H1 (cell line): ENCODE measurements around the gene CYP2W1. TPM values are rescaled to one million over a fixed set of nuclear protein-coding genes. Genes with fewer than 3 reads are reported as not detected.

ENCODE experiments used
- CTCF ChIA-PET: fragments of 300-600 bp; sonication (Branson Sonifier 250); formaldehyde crosslinking; loops from one replicate; lab custom pipeline; 2021; ENCODE audit not compliant: partially characterized antibody; lab: Charles Lee
- POLR2A ChIA-PET: fragments of 300-600 bp; sonication (Branson Sonifier 250); formaldehyde crosslinking; loops from one replicate; lab custom pipeline; 2021; ENCODE audit warnings: inconsistent platforms; ENCODE audit not compliant: partially characterized antibody; lab: Charles Lee
- DNase-seq, 2 experiments: peaks; one replicate each; pipeline versions ENCODE4 v3.0.0 to v3.0.0-alpha.2; 2010 to 2022; ENCODE audit warnings: low spot score in 2 of 2, low read depth in 1 of 2, mixed read lengths in 1 of 2
- FAIRE-seq: peaks from 2 replicates; lab custom pipeline; 2011; peaks lifted over from hg19 to GRCh38; lab: Jason Lieb, UNC
- H2AFZ ChIP-seq: 2 replicates; pipeline ENCODE4 v1.8.1; 2012; ENCODE audit warnings: low read length, inconsistent platforms
- H2AK5ac ChIP-seq: 2 replicates; pipeline ENCODE4 v1.6.1; 2013; ENCODE audit warnings: low read depth, low read length
- H2BK120ac ChIP-seq: replicated peaks from 2 replicates; pipeline ENCODE3; 2013; ENCODE audit warnings: low read depth, low read length, inconsistent platforms
- H2BK12ac ChIP-seq: 2 replicates; pipeline ENCODE4 v1.6.1; 2013; ENCODE audit warnings: low read depth, low read length
- H2BK15ac ChIP-seq: 2 replicates; pipeline ENCODE4 v1.6.1; 2013; ENCODE audit warnings: low read length
- H2BK20ac ChIP-seq: 2 replicates; pipeline ENCODE4 v1.6.1; 2013; ENCODE audit warnings: low read length
- H2BK5ac ChIP-seq: 2 replicates; pipeline ENCODE4 v1.6.1; 2013; ENCODE audit warnings: low read depth, low read length
- H3K14ac ChIP-seq: 2 replicates; pipeline ENCODE4 v1.6.1; 2013; ENCODE audit warnings: inconsistent platforms; ENCODE audit not compliant: insufficient read length
- H3K18ac ChIP-seq: 2 replicates; pipeline ENCODE4 v1.6.1; 2013; ENCODE audit warnings: low read length; ENCODE audit errors: extremely low read depth
- H3K23ac ChIP-seq: 2 replicates; pipeline ENCODE4 v1.6.1; 2013; ENCODE audit warnings: inconsistent platforms; ENCODE audit not compliant: insufficient read length
- H3K23me2 ChIP-seq: 2 replicates; pipeline ENCODE4 v1.6.1; 2013; ENCODE audit warnings: low read depth, low read length
- H3K27ac ChIP-seq: 2 replicates; pipeline ENCODE4 v1.6.1; 2011; ENCODE audit warnings: low read depth, low read length, inconsistent platforms
- H3K27me3 ChIP-seq, 4 experiments: replicated peaks in 1 of 4; 1 replicate in 1 of 4; 2 replicates in 3 of 4; pipeline versions ENCODE4 v1.6.1 to v1.8.1; 2011 to 2013; ENCODE audit warnings: low read length in 3 of 4, mild to moderate bottlenecking in 3 of 4, inconsistent platforms in 2 of 4, mixed read lengths in 2 of 4, moderate library complexity in 1 of 4; ENCODE audit not compliant: control insufficient read depth in 3 of 4, insufficient read depth in 3 of 4; ENCODE audit errors: extremely low read depth in 1 of 4
- H3K36me3 ChIP-seq, 4 experiments: 2 replicates each; pipeline versions ENCODE4 v1.6.1 to v1.8.1; 2011 to 2013; ENCODE audit warnings: mild to moderate bottlenecking in 4 of 4, low read length in 3 of 4, moderate library complexity in 2 of 4, control low read depth in 1 of 4, inconsistent platforms in 1 of 4; ENCODE audit not compliant: insufficient read depth in 4 of 4, control insufficient read depth in 2 of 4
- H3K4ac ChIP-seq: replicated peaks from 2 replicates; pipeline ENCODE3; 2013; ENCODE audit warnings: low read length, low read depth, mixed read lengths, inconsistent platforms; ENCODE audit not compliant: insufficient read length
- H3K4me1 ChIP-seq, 4 experiments: replicated peaks in 1 of 4; 1 replicate in 1 of 4; 2 replicates in 3 of 4; pipeline versions ENCODE4 v1.6.1 to v1.8.1; 2011 to 2013; ENCODE audit warnings: low read length in 3 of 4, inconsistent platforms in 2 of 4, mixed read lengths in 1 of 4; ENCODE audit not compliant: insufficient read depth in 4 of 4, control insufficient read depth in 3 of 4
- H3K4me2 ChIP-seq, 2 experiments: 2 replicates each; pipeline versions ENCODE4 v1.6.1 to v1.8.1; 2011 to 2013; ENCODE audit warnings: low read depth in 2 of 2, low read length in 2 of 2, control low read depth in 1 of 2, inconsistent platforms in 1 of 2, mild to moderate bottlenecking in 1 of 2; ENCODE audit not compliant: insufficient read depth in 1 of 2
- H3K4me3 ChIP-seq, 4 experiments: fragments of 200-600, 300-600 bp in 1 of 4; sonication (generic), shearing (Covaris generic), sonication (Bioruptor Twin) in 1 of 4; 2 replicates each; pipeline versions ENCODE4 v1.5.1 to v1.8.1; 2011 to 2016; ENCODE audit warnings: low read length in 4 of 4, low read depth in 3 of 4, control low read depth in 2 of 4, inconsistent platforms in 2 of 4, mild to moderate bottlenecking in 2 of 4, mixed read lengths in 1 of 4, moderate library complexity in 1 of 4; ENCODE audit not compliant: insufficient read depth in 2 of 4; ENCODE audit errors: extremely low read depth in 1 of 4
- H3K56ac ChIP-seq: replicated peaks from 2 replicates; pipeline ENCODE3; 2013; ENCODE audit warnings: low read depth, mild to moderate bottlenecking, mixed read lengths, low read length, inconsistent platforms; ENCODE audit not compliant: insufficient read length
- H3K79me1 ChIP-seq: 2 replicates; pipeline ENCODE4 v1.6.1; 2013; ENCODE audit warnings: low read depth, low read length, control low read depth
- H3K79me2 ChIP-seq, 2 experiments: 2 replicates each; pipeline versions ENCODE4 v1.6.1 to v1.8.1; 2012 to 2013; ENCODE audit warnings: low read length in 2 of 2, mild to moderate bottlenecking in 2 of 2, inconsistent platforms in 1 of 2; ENCODE audit not compliant: insufficient read depth in 2 of 2, control insufficient read depth in 1 of 2
- H3K9ac ChIP-seq, 4 experiments: replicated peaks in 1 of 4; 1 replicate in 1 of 4; 2 replicates in 3 of 4; pipeline versions ENCODE4 v1.6.1 to v1.8.1; 2011 to 2013; ENCODE audit warnings: low read depth in 3 of 4, low read length in 3 of 4, control low read depth in 2 of 4, mild to moderate bottlenecking in 2 of 4, moderate library complexity in 2 of 4, inconsistent platforms in 1 of 4; ENCODE audit errors: extremely low read depth in 1 of 4
- H3K9me3 ChIP-seq, 2 experiments: 2 replicates each; pipeline versions ENCODE4 v1.6.1 to v1.8.1; 2012 to 2013; ENCODE audit warnings: mild to moderate bottlenecking in 2 of 2, moderate library complexity in 2 of 2, control low read depth in 1 of 2, inconsistent platforms in 1 of 2, low read depth in 1 of 2, low read length in 1 of 2, mixed read lengths in 1 of 2; ENCODE audit not compliant: insufficient read depth in 2 of 2
- H4K20me1 ChIP-seq, 2 experiments: replicated peaks in 1 of 2; 2 replicates each; pipeline versions ENCODE3 to v1.8.1; 2011 to 2013; ENCODE audit warnings: inconsistent platforms in 2 of 2, low read length in 2 of 2, mild to moderate bottlenecking in 1 of 2; ENCODE audit not compliant: insufficient read depth in 2 of 2, control insufficient read depth in 1 of 2
- H4K5ac ChIP-seq: 2 replicates; pipeline ENCODE4 v1.6.1; 2013; ENCODE audit warnings: low read length, low read depth, mixed read lengths, inconsistent platforms; ENCODE audit not compliant: insufficient read length
- H4K8ac ChIP-seq: 2 replicates; pipeline ENCODE4 v1.8.0; 2013; ENCODE audit warnings: mild to moderate bottlenecking, moderate library complexity, low read length, inconsistent platforms; ENCODE audit not compliant: insufficient read depth; ENCODE audit errors: extremely low read depth
- H4K91ac ChIP-seq: replicated peaks from 2 replicates; pipeline ENCODE3; 2013; ENCODE audit warnings: low read length, mixed read lengths, inconsistent platforms; ENCODE audit not compliant: insufficient read length
- RAD21 ChIP-seq, 2 experiments: IDR thresholded peaks in 1 of 2; conservative IDR thresholded peaks in 1 of 2; 2 replicates each; pipeline ENCODE4 v1.6.1; 2011; ENCODE audit warnings: low read depth in 2 of 2, low read length in 2 of 2, improper control_type of control experiment in 1 of 2, inconsistent platforms in 1 of 2, mild to moderate bottlenecking in 1 of 2, moderate library complexity in 1 of 2
- WGBS, 2 experiments: shearing (Covaris generic) in 1 of 2; methylation state at CpG; one replicate each; pipeline versions ENCODE4 v1.1.6 to v1.1.7; 2013 to 2015; ENCODE audit warnings: low lambda C conversion rate in 2 of 2, mixed read lengths in 2 of 2, inconsistent platforms in 1 of 2, low coverage in 1 of 2, missing lambda C conversion rate in 1 of 2; ENCODE audit not compliant: insufficient replicate concordance in 2 of 2, insufficient coverage in 1 of 2, insufficient read length in 1 of 2; ENCODE audit errors: extremely low coverage in 1 of 2, missing lambda C conversion rate in 1 of 2; 5-methylcytosine and 5-hydroxymethylcytosine counted together
- polyA plus RNA-seq, 7 experiments: library from polyadenylated mRNA; depleted of rRNA in 3 of 7; stranded (reverse) in 5 of 7; unstranded in 2 of 7; fragments of >200 nt in 5 of 7; fragments of 200-250 nt in 2 of 7; gene quantifications; 1 replicate in 5 of 7; 2 replicates in 1 of 7; 4 replicates in 1 of 7; pipeline versions ENCODE4 v1.2.1 to v1.2.3, GENCODE V29; 2011 to 2013; ENCODE audit warnings: missing spikeins in 2 of 7, mixed read lengths in 2 of 7
- total RNA-seq: library from RNA; stranded (reverse); fragmentation: NEBNext Ultra II Directional; extraction: Animal tissue kit (Norgen Biotek cat#: 25700); gene quantifications from 2 replicates; pipeline ENCODE4 v1.2.1, GENCODE V29; 2021

CYP2W1 gene
- total and polyA plus RNA-seq, 2 of the 8 experiments (the other 6 are each of a cell fraction or from before 2014, with no cell fraction given) = not detected

GRCh38 chr7:972676-973309, 10.2 kb upstream of the CYP2W1 start:
- Histone ChIP-seq H3K4me2 (no peak overlapping the region), H4K5ac (no peak overlapping the region), H3K79me1 (peaks cover 5% of the 10 kb centered on the region), H3K23ac (no peak overlapping the region), H3K36me3 (peaks cover 7 to 37% (median 17%) of the 10 kb centered on the region in 4 experiments), H3K79me2 (peaks cover 4 to 25% of the 10 kb centered on the region in 2 experiments; a peak in 3 of 4 replicates), H3K4me3 (no peak overlapping the region), H2BK15ac (no peak overlapping the region), H4K20me1 (peaks cover 0 to 20% of the 10 kb centered on the region in 2 experiments), H3K18ac (no peak overlapping the region), H3K9me3 (no peaks in the 10 kb centered on the region), H2AFZ (no peak overlapping the region), H2BK12ac (no peak overlapping the region), H4K8ac (no peak overlapping the region), H4K91ac (no peak overlapping the region), H3K27me3 (no peaks in the 10 kb centered on the region), H3K56ac (no peak overlapping the region), H2BK5ac (no peak overlapping the region), H2BK120ac (no peak overlapping the region), H3K4me1 (peaks cover 0 to 2% (median under 1%) of the 10 kb centered on the region in 4 experiments; a peak in 3 of 7 replicates), H3K23me2 (peaks cover 3% of the 10 kb centered on the region; the same call in 1 of the 2 replicates), H3K27ac (no peak overlapping the region), H3K4ac (no peak overlapping the region), H3K9ac (no peak overlapping the region), H3K14ac (no peak overlapping the region), H2AK5ac (no peak overlapping the region), H2BK20ac (no peak overlapping the region)
- no peak for TF ChIP-seq RAD21 (IDR thresholded peaks at IDR 0.05 in 1 of 2, conservative IDR thresholded peaks at IDR 0.05 in 1 of 2; ENCODE audit: low read depth in 2 of 2, low read length in 2 of 2)
- no peak for DNase-seq
- ChIA-PET CTCF (interaction anchor here (0.6 to 2.8 kb wide), 16 partner anchors 8 to 1132 kb away, joined by 3 to 12 read pairs (median 4); no protein-coding TSS in a partner anchor), POLR2A (interaction anchor here (0.8 to 3.6 kb wide), 9 partner anchors 9 to 71 kb away, joined by 3 to 12 read pairs (median 4); no protein-coding TSS in a partner anchor)
- FAIRE-seq = no peak
- 90% methylated on average over 10 of the region's 10 CpGs; no CpG with 5 or more reads in 1 of the 2 experiments for WGBS, 2 experiments
